ENCODE results near the gene GOLGA6A. TPM values are rescaled to one million over a fixed set of nuclear protein-coding genes. Genes with fewer than 3 reads are reported as not detected.

Gene GOLGA6A
- total RNA-seq: not detected in 2 replicates

GRCh38 chr15:74082450-74082849 is at the start of gene GOLGA6A:
TSS of gene GOLGA6A (minus strand) at chr15:74082550. CDS start at chr15:74082509, 41 bp downstream.

DNA sequence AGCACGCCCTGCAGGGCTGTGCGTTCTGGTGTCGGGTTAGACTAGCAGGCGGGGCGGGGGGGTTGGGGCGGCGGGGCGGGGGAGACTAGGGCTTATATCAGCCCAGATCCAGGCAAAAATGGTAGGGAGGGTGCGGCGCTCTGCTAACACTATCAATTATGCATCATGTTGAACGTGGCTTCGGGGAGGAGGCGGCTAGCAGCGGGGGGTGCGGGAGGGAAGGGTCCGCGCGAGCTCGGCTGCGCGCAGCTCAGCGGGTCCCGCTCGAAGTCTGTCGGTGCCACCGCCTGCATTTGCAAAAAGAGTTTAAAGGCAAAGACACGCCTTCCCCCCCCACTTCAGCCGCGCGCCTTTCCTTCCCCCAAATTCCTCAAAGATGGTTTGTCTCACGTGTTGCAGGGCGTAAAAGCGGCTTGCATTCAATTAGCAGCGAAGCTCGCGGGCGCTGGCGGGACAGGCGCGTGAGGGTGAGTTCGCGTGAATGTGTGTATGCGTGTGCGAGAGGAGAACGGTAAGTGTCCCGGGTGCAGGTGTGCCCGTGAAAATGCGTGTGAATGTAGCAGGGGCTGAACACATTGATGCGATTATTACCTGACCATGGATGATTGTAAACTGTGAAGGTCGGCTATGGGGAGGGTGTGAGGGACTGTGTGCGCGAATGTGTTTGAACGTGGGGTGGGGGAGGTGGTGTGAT is 48.0 kb upstream of the GOLGA6A start, which contains the start of gene ISLR2:
Gene ISLR2 (plus strand): TSS at position 432 of the 694 bp plus-strand sequence. CDS start 2,169 bp downstream, outside the sequence.

Other genes with a start within 250 kb of the GOLGA6A start
- gene TBC1D21, start 209.0 kb downstream of the GOLGA6A start, total RNA-seq: not detected in 2 replicates
- 227 and 313 TPM in 2 replicates for gene LOXL1, start 156.1 kb downstream of the GOLGA6A start, total RNA-seq
- 15.2 and 16.8 TPM in 2 replicates for gene STOML1, start 90.3 kb downstream of the GOLGA6A start, total RNA-seq
- gene PML, start 87.8 kb downstream of the GOLGA6A start, total RNA-seq: 79.1 and 85.5 TPM in 2 replicates
- under 0.01 and 0.09 TPM in 2 replicates for gene ISLR2, start 48.0 kb upstream of the GOLGA6A start, total RNA-seq
- 185 and 199 TPM in 2 replicates for gene ISLR, start 91.2 kb upstream of the GOLGA6A start, total RNA-seq
- 2.0 and 3.5 TPM in 2 replicates for gene STRA6, start 120.2 kb upstream of the GOLGA6A start, total RNA-seq
- 1.3 TPM in 1 of 2 replicates, not detected in the other for gene CCDC33, start 153.8 kb upstream of the GOLGA6A start, total RNA-seq